Suprapubic skin (tissue), 4 donors: ENCODE results near the gene SLC9A9. TPM values are rescaled to one million over a fixed set of nuclear protein-coding genes. Genes with fewer than 3 reads are reported as not detected.

ENCODE experiments used
- DNase-seq, 2 donors: peaks; one replicate each; pipeline ENCODE4 v3.0.0-alpha.2; 2019; ENCODE audit warnings: low spot score in 2 of 2
- H3K27ac ChIP-seq: fragments of 200-600 bp; sonication (generic); one replicate; pipeline ENCODE4 v1.5.1; 2019
- H3K27me3 ChIP-seq: fragments of 200-600 bp; sonication (generic); one replicate; pipeline ENCODE4 v1.5.1; 2019
- H3K36me3 ChIP-seq: fragments of 200-600 bp; sonication (generic); one replicate; pipeline ENCODE4 v1.5.1; 2019
- H3K4me1 ChIP-seq: fragments of 200-600 bp; sonication (generic); one replicate; pipeline ENCODE4 v1.5.1; 2019
- H3K4me3 ChIP-seq: fragments of 200-600 bp; sonication (generic); one replicate; pipeline ENCODE4 v1.5.1; 2019; ENCODE audit warnings: mild to moderate bottlenecking
- H3K9me3 ChIP-seq: fragments of 200-600 bp; sonication (generic); one replicate; pipeline ENCODE4 v1.5.1; 2019
- EP300 ChIP-seq: sonication (generic); formaldehyde crosslinking; IDR thresholded peaks from one replicate; pipeline ENCODE4 v1.6.1; 2017; ENCODE audit warnings: antibody characterized with exemption
- POLR2A ChIP-seq, 2 donors: fragments of 450-650 bp; IDR thresholded peaks; one replicate each; pipeline ENCODE4 v1.6.1; 2017; ENCODE audit warnings: antibody characterized with exemption in 2 of 2, mild to moderate bottlenecking in 2 of 2, moderate library complexity in 2 of 2
- POLR2AphosphoS5 ChIP-seq, 3 donors: sonication (generic); formaldehyde crosslinking; IDR thresholded peaks; one replicate each; pipeline ENCODE4 v1.6.1; 2017; ENCODE audit warnings: antibody characterized with exemption in 3 of 3
- WGBS: methylation state at CpG from one replicate; pipeline ENCODE4 v1.1.5; 2018; 5-methylcytosine and 5-hydroxymethylcytosine counted together
- total RNA-seq, 4 donors: library from RNA; depleted of rRNA; stranded (reverse); fragments of >200 nt; gene quantifications; one replicate each; pipeline ENCODE4 v1.1.0, GENCODE V29; 2016
- TF ChIP-seq, protein P1 (sequence below), 2 donors: fragments of 200-600 bp in 1 of 2; fragments of 450-650 bp in 1 of 2; sonication (generic) in 1 of 2; IDR thresholded peaks; one replicate each; pipeline ENCODE4 v1.5.1; 2016 to 2019; ENCODE audit warnings: antibody characterized with exemption in 2 of 2, mild to moderate bottlenecking in 1 of 2, moderate library complexity in 1 of 2

The SLC9A9 gene
- total RNA-seq, 4 donors from 2014 or later, result 16.6 to 51.0 (median 30.0) TPM

DNA sequence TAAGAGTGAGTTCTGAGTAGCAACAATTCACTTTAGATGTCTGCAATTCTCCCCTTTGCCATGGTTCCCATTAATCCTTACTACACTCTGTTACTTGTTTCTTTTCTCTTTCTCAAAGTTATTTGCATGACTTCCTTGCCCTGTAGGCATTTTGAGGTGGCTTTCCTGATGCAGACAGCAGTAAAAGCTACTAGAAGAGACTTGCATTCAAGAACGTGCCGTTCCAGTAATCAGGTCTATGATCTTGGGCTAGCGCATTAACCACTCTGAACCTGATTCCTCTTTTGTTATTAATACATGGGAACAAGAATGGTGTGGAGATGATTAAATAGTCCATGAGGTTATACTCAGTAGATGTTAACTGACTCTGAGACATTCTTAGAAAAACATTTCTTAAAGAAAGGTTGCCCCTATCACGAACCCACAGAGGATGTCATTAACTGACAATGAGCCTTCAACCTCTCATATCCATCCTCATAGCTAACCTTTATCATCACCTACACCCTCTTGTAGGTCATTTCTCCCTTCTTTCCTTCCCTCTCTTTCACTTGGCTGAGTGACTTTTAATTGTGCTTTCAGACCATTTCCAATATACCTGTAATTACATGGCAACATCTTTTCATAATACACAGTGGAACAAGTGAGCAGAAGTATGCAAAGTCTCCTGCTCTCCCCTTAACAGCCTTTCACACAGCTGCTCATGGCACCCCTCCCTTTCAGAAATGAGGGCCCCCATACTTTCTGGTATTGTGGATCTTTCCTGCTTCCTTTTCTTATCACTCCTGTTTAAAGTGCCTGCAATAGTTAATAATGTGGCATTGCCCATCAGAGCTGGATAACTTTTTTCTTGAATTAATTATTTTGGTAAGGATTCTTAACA, 552.8 kb downstream of the SLC9A9 start:
- Histone ChIP-seq H3K4me1 (peaks cover 14% of the 10 kb centered on the region), H3K27me3 (no peaks in the 10 kb centered on the region), H3K36me3 (no peaks in the 10 kb centered on the region), H3K4me3 (no peak overlapping the region), H3K27ac (no peak overlapping the region), H3K9me3 (no peaks in the 10 kb centered on the region)
- no peak for TF ChIP-seq POLR2A (IDR thresholded peaks at IDR 0.05)
- TF ChIP-seq POLR2AphosphoS5 (IDR thresholded peaks at IDR 0.05), result no peak
- no peak for TF ChIP-seq EP300
- TF ChIP-seq, protein P1, sequence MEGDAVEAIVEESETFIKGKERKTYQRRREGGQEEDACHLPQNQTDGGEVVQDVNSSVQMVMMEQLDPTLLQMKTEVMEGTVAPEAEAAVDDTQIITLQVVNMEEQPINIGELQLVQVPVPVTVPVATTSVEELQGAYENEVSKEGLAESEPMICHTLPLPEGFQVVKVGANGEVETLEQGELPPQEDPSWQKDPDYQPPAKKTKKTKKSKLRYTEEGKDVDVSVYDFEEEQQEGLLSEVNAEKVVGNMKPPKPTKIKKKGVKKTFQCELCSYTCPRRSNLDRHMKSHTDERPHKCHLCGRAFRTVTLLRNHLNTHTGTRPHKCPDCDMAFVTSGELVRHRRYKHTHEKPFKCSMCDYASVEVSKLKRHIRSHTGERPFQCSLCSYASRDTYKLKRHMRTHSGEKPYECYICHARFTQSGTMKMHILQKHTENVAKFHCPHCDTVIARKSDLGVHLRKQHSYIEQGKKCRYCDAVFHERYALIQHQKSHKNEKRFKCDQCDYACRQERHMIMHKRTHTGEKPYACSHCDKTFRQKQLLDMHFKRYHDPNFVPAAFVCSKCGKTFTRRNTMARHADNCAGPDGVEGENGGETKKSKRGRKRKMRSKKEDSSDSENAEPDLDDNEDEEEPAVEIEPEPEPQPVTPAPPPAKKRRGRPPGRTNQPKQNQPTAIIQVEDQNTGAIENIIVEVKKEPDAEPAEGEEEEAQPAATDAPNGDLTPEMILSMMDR (IDR thresholded peaks at IDR 0.05), result no peak
- WGBS, result 54% methylated on average over 4 of the region's 4 CpGs
- no peak for DNase-seq

DNA sequence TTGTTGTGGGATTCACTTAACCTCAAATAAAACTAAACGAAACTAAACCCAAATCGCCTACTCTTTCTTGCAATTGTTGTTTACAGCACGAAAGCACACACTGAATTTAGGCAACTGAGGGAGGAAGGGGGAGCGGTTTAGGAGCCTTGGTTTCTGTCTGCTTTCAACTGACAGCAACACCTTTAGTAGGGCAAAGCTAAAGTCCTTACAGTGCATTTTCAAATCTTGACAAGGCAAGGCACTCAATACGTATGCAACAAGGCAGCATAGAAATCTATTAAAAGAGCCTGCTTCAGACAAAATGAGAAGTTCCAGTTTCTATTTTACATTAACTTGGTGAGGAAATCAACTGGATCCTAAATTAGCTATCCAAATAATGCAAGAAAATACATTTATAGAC, 554.1 kb downstream of the SLC9A9 start:
- no peak for DNase-seq
- no peak overlapping the region for H3K27ac ChIP-seq
- H3K4me1 ChIP-seq, result peaks cover 14% of the 10 kb centered on the region
- H3K9me3 ChIP-seq, result no peaks in the 10 kb centered on the region
- no peaks in the 10 kb centered on the region for H3K27me3 ChIP-seq
- WGBS, result 92% methylated on average over 5 of the region's 5 CpGs
- H3K36me3 ChIP-seq, result no peaks in the 10 kb centered on the region
- TF ChIP-seq POLR2A (IDR thresholded peaks at IDR 0.05), result no peak
- no peak for TF ChIP-seq EP300
- TF ChIP-seq, protein P1 (IDR thresholded peaks at IDR 0.05), result no peak
- TF ChIP-seq POLR2AphosphoS5 (IDR thresholded peaks at IDR 0.05), result no peak
- H3K4me3 ChIP-seq, result no peak overlapping the region

DNA sequence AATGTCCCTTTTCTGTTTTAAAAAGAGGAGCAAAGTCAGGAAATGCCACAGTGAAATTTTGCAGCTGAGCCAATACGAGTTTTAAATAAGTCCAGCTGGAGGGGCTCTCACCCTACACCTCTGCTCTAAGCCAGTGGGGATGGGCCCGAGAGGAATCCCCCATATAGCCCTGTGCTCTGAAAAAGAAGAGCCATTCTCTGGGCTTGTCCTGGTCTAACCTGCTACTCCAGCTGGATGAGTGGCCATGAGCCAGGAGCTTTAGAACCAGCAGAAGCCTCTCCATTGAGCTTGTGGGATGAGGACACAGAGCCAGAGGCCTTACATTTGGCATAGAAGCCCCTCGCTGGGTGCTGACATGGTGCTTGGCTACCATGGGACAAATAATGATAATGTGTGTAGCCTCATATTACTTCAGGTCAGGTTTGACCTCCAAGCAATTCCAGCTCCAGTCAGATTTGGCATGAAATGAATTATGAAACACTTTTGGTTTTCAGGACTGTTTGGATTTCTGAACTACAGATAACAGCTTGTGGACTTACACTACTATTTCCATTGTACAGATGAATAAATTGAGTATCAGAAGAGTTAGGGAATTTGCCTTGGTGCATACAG, 556.3 kb downstream of the SLC9A9 start:
- WGBS, result 73% methylated on average over 3 of the region's 3 CpGs
- TF ChIP-seq POLR2AphosphoS5 (IDR thresholded peaks at IDR 0.05) (no peak), POLR2A (IDR thresholded peaks at IDR 0.05) (no peak), EP300 (no peak)
- TF ChIP-seq, protein P1 (IDR thresholded peaks at IDR 0.05), result no peak
- peaks cover 14% of the 10 kb centered on the region for H3K4me1 ChIP-seq
- no peaks in the 10 kb centered on the region for H3K27me3 ChIP-seq
- no peak overlapping the region for H3K4me3 ChIP-seq
- H3K27ac ChIP-seq, result no peak overlapping the region
- DNase-seq, result no peak
- H3K36me3 ChIP-seq, result no peaks in the 10 kb centered on the region
- H3K9me3 ChIP-seq, result no peaks in the 10 kb centered on the region

DNA sequence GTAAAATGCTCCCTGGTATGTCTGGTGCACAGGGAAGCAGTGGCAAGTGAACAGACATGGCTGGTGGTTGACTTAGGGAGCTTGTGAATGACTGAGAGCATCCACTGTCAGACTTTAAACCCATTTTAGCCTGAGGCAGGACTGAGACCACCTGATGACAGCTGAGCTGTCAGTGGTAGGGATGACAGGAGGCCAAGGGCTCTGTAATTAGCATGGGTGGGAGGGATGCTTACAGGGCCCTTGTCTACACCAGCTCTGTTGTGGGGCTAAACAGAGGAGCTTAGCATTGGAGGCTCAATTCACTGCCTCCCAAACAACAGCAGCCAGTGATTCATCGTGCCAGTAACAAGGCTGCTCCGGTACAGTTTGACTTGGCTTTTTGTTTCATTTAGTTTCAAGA, 559.3 kb downstream of the SLC9A9 start:
- Histone ChIP-seq H3K9me3 (no peaks in the 10 kb centered on the region), H3K4me3 (no peak overlapping the region), H3K27ac (no peak overlapping the region), H3K27me3 (no peaks in the 10 kb centered on the region), H3K36me3 (no peaks in the 10 kb centered on the region), H3K4me1 (peaks cover 4% of the 10 kb centered on the region)
- TF ChIP-seq POLR2AphosphoS5 (IDR thresholded peaks at IDR 0.05) (no peak), EP300 (no peak), POLR2A (IDR thresholded peaks at IDR 0.05) (no peak)
- TF ChIP-seq, protein P1 (IDR thresholded peaks at IDR 0.05), result no peak
- WGBS, result 72% methylated on average over 2 of the region's 2 CpGs
- DNase-seq, result no peak

DNA sequence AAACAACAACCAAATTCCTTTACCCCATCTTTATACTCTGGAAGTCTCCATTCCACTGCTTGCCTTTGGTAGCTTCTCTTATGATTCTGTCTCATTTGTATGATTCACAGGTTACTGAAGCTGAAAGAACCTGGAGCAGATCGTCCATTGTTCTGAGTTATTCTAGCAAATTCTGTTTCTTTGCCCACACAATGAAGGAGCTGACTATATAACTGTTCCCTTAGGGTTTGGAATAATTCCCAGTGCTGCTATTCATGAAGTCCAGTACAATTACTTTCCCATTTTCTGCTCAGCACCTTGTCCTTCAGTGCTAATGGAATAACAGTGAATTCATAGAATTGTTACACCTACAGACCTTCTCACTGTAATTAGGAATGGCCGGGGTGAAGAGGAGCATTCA, 560.9 kb downstream of the SLC9A9 start:
- Histone ChIP-seq H3K9me3 (no peaks in the 10 kb centered on the region), H3K4me3 (no peak overlapping the region)
- WGBS, result 82% methylated on average over 2 of the region's 2 CpGs

More for the DNA sequence above, 560.9 kb downstream of the SLC9A9 start:
- H3K27ac ChIP-seq, result no peak overlapping the region
- TF ChIP-seq EP300 (no peak), POLR2A (IDR thresholded peaks at IDR 0.05) (no peak), POLR2AphosphoS5 (IDR thresholded peaks at IDR 0.05) (no peak)
- TF ChIP-seq, protein P1 (IDR thresholded peaks at IDR 0.05), result no peak
- no peaks in the 10 kb centered on the region for H3K36me3 ChIP-seq
- no peaks in the 10 kb centered on the region for H3K27me3 ChIP-seq
- no peak for DNase-seq
- peaks cover 4% of the 10 kb centered on the region for H3K4me1 ChIP-seq
